ENCODE results near the gene TMPRSS7.

TMPRSS7 gene

DNA sequence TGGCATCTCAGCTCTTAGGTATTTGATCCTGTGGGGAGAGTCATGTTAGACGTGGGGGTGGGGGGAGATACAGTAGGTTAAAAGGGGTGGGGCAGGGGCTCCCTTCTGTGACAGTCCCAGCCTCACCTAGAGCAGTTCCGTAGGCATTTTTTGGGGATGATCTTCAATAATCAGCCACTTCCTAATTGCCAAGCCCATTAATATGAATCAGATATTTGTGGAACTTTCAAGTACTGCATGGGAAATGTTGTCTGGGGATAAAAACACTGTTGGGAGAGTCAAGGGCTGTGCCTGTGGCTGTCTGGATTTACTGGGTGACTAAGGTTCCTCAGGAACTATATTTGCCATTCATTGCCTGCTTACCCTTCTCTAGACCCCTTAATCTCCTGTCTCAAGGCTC lies 61.2 kb downstream of the TMPRSS7 start:
- Histone ChIP-seq H3K4me1 (ENCODE audit: control insufficient read depth, insufficient read depth, low read length) (peaks cover 1% of the 10 kb centered on the region; the same call in 1 of the 2 replicates), H3K9me3 (ENCODE audit: control insufficient read depth, insufficient read depth, low read length) (no peaks in the 10 kb centered on the region), H3K27me3 (ENCODE audit: control insufficient read depth, insufficient read depth, low read length) (no peaks in the 10 kb centered on the region), H3K36me3 (ENCODE audit: control insufficient read depth, insufficient read depth, low read length) (no peaks in the 10 kb centered on the region), H3K4me3 (ENCODE audit: low read length) (no peak overlapping the region), H3K27ac (ENCODE audit: low read length) (no peak overlapping the region)
- no peak for DNase-seq (ENCODE audit: low read depth, low spot score)
- no CpG with 5 or more reads among the region's 2 CpGs for WGBS (ENCODE audit: insufficient coverage, insufficient read length)

DNA sequence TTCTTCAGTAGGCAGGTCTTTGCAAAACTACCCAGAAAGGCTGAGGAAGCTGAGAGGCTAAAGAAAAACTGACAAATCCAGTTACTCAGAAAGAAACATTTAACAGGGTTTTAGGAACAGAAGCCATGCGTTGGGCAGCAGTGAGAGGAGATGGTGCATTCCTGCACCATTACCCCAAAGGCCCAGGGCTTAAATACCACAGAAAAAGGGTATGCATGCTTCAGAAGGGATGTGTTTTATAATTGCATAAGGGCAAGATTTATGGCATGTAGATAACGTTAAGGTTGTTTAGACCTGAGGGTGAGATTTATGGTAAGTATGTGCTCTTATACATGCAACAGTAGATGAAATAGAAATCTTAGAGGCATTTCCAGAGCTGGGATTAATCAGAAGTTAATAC lies 61.6 kb downstream of the TMPRSS7 start:
- Histone ChIP-seq H3K36me3 (ENCODE audit: control insufficient read depth, insufficient read depth, low read length) (no peaks in the 10 kb centered on the region), H3K9me3 (ENCODE audit: control insufficient read depth, insufficient read depth, low read length) (no peaks in the 10 kb centered on the region), H3K4me3 (ENCODE audit: low read length) (no peak overlapping the region), H3K27me3 (ENCODE audit: control insufficient read depth, insufficient read depth, low read length) (no peaks in the 10 kb centered on the region), H3K27ac (ENCODE audit: low read length) (no peak overlapping the region), H3K4me1 (ENCODE audit: control insufficient read depth, insufficient read depth, low read length) (peaks cover 1% of the 10 kb centered on the region; the same call in 1 of the 2 replicates)
- WGBS (ENCODE audit: insufficient coverage, insufficient read length) = 100% methylated on average over 1 of the region's 2 CpGs
- DNase-seq (ENCODE audit: low read depth, low spot score) = no peak

DNA sequence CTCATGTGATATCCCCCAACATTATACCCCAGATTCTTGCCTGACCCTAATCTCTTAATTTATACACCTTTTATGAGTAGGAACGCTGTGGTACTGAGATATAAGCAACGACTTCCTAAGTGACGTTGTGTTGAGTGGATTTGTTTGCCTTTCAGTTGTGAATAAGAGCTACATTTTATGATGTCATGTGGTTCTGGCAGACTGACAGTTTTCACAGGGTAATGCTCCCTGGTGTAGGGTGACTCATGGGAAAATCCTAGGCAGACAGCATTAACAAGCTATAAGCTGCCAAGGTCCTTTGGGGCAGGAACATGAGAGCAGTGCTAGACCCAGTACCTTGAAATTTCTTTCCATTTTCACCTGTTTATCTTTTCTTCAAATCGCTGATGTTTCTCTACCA lies 62.8 kb downstream of the TMPRSS7 start:
- Histone ChIP-seq H3K36me3 (ENCODE audit: control insufficient read depth, insufficient read depth, low read length) (no peaks in the 10 kb centered on the region), H3K4me3 (ENCODE audit: low read length) (no peak overlapping the region), H3K9me3 (ENCODE audit: control insufficient read depth, insufficient read depth, low read length) (no peaks in the 10 kb centered on the region), H3K27ac (ENCODE audit: low read length) (no peak overlapping the region), H3K4me1 (ENCODE audit: control insufficient read depth, insufficient read depth, low read length) (peaks cover under 1% of the 10 kb centered on the region; the same call in 1 of the 2 replicates), H3K27me3 (ENCODE audit: control insufficient read depth, insufficient read depth, low read length) (no peaks in the 10 kb centered on the region)
- no CpG with 5 or more reads among the region's 4 CpGs for WGBS (ENCODE audit: insufficient coverage, insufficient read length)
- no peak for DNase-seq (ENCODE audit: low read depth, low spot score)

DNA sequence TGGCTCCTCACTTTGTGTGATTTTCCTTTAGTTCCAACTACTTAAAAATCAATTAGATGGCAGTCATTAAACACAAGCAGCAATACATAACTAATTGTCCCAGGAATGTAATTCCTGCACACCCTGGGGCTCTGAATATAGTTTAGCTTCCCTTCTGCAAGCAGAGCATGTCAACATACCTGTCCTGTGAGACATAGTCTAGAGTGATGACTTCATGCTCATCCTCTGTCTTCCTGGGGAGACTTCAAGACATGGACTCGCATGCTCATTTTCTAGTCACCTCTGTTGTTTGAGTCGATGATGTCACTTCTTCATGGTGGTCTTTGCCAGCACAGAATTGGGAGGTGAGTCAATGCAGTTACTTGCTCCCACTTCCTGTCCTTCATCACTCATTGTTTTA lies 67.4 kb downstream of the TMPRSS7 start:
- no peak overlapping the region for H3K4me3 ChIP-seq (ENCODE audit: low read length)
- H3K9me3 ChIP-seq (ENCODE audit: control insufficient read depth, insufficient read depth, low read length) = no peaks in the 10 kb centered on the region
- DNase-seq (ENCODE audit: low read depth, low spot score) = no peak
- WGBS (ENCODE audit: insufficient coverage, insufficient read length) = no CpG with 5 or more reads among the region's 2 CpGs
- no peaks in the 10 kb centered on the region for H3K27me3 ChIP-seq (ENCODE audit: control insufficient read depth, insufficient read depth, low read length)
- H3K36me3 ChIP-seq (ENCODE audit: control insufficient read depth, insufficient read depth, low read length) = no peaks in the 10 kb centered on the region
- no peak overlapping the region for H3K27ac ChIP-seq (ENCODE audit: low read length)
- H3K4me1 ChIP-seq (ENCODE audit: control insufficient read depth, insufficient read depth, low read length) = no peaks in the 10 kb centered on the region

DNA sequence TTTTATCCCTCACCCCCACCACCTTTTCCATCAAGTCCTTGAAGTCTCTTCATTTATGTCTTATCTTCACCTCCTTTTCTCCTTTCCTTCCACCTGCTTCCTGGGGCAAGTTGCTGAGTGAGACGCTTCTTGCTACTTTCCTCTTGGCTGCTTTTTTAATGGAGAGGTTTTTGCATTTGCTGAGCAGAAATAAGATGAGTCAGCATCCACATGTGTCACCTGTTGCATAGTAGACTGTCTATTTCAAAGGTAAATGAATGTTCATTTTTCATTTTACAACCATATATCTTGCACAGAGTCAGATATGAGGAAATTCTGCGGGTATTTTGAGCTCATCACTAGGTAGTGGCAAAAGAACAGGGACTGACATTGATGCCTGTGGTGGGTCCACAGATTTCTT lies 70.2 kb downstream of the TMPRSS7 start:
- H3K27ac ChIP-seq (ENCODE audit: low read length) = no peak overlapping the region
- H3K36me3 ChIP-seq (ENCODE audit: control insufficient read depth, insufficient read depth, low read length) = no peaks in the 10 kb centered on the region
- WGBS (ENCODE audit: insufficient coverage, insufficient read length) = no CpG with 5 or more reads among the region's 2 CpGs
- no peaks in the 10 kb centered on the region for H3K9me3 ChIP-seq (ENCODE audit: control insufficient read depth, insufficient read depth, low read length)
- DNase-seq (ENCODE audit: low read depth, low spot score) = no peak
- H3K4me1 ChIP-seq (ENCODE audit: control insufficient read depth, insufficient read depth, low read length) = no peaks in the 10 kb centered on the region; the same call in 1 of the 2 replicates
- H3K4me3 ChIP-seq (ENCODE audit: low read length) = no peak overlapping the region
- no peaks in the 10 kb centered on the region for H3K27me3 ChIP-seq (ENCODE audit: control insufficient read depth, insufficient read depth, low read length)

DNA sequence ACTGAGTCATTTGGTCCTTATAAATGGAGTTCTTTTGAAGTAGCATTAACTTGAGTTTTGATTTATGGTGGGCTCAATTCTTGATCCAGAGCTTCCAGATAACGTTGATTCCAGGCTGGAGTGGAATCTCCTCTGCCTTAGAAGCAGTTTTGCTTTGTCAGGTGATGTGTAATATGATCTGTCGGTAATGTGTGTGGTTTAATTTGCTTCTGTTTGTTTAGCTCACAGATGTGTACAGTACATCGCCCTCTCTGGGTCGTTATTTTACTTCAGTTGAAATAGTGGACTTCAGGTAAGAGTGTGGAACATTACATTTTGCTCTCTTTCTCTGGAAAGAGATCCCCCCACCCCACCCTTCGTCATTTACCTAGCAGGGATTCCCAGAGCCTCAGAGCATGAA lies 74.8 kb downstream of the TMPRSS7 start:
- Histone ChIP-seq H3K36me3 (ENCODE audit: control insufficient read depth, insufficient read depth, low read length) (no peaks in the 10 kb centered on the region), H3K4me3 (ENCODE audit: low read length) (no peak overlapping the region), H3K9me3 (ENCODE audit: control insufficient read depth, insufficient read depth, low read length) (no peaks in the 10 kb centered on the region), H3K4me1 (ENCODE audit: control insufficient read depth, insufficient read depth, low read length) (no peaks in the 10 kb centered on the region; the same call in 1 of the 2 replicates), H3K27me3 (ENCODE audit: control insufficient read depth, insufficient read depth, low read length) (no peaks in the 10 kb centered on the region), H3K27ac (ENCODE audit: low read length) (no peak overlapping the region)
- DNase-seq (ENCODE audit: low read depth, low spot score) = no peak
- no CpG with 5 or more reads among the region's 5 CpGs for WGBS (ENCODE audit: insufficient coverage, insufficient read length)

DNA sequence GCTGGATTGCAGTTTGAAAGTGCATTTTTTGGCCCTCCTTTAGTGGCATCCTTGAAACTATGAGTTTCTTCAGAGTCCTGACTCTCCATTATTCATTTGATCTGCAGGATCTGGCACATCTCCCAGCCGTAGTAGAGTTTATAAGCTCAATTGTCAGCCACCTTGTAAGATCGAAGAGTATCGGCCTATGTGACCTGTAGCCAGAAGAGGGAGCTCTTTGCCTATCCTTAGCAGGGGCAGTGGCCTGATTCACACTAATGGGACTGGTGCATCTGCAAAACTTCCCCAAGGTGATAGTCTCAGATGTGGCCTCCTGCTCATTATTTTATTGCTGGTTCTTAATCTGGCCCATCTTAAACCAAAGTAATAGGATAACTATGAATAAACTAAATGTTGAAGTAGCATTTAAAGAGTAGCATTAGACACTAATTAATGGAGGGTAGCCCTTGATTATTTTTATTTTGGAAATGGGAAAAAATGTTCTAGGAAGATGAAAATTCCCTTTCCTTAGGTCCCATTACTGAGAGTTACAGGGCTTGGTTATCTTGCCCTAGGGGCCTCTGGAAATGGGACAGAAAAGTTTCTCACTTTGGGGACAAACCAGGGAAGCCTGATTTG lies 77.4 kb downstream of the TMPRSS7 start:
- Histone ChIP-seq H3K36me3 (ENCODE audit: control insufficient read depth, insufficient read depth, low read length) (no peaks in the 10 kb centered on the region), H3K4me3 (ENCODE audit: low read length) (no peak overlapping the region), H3K27me3 (ENCODE audit: control insufficient read depth, insufficient read depth, low read length) (no peaks in the 10 kb centered on the region), H3K9me3 (ENCODE audit: control insufficient read depth, insufficient read depth, low read length) (no peaks in the 10 kb centered on the region), H3K27ac (ENCODE audit: low read length) (no peak overlapping the region), H3K4me1 (ENCODE audit: control insufficient read depth, insufficient read depth, low read length) (no peaks in the 10 kb centered on the region; the same call in 1 of the 2 replicates)
- WGBS (ENCODE audit: insufficient coverage, insufficient read length) = no CpG with 5 or more reads among the region's 3 CpGs
- peak; percentile 58 for DNase-seq (ENCODE audit: low read depth, low spot score)

DNA sequence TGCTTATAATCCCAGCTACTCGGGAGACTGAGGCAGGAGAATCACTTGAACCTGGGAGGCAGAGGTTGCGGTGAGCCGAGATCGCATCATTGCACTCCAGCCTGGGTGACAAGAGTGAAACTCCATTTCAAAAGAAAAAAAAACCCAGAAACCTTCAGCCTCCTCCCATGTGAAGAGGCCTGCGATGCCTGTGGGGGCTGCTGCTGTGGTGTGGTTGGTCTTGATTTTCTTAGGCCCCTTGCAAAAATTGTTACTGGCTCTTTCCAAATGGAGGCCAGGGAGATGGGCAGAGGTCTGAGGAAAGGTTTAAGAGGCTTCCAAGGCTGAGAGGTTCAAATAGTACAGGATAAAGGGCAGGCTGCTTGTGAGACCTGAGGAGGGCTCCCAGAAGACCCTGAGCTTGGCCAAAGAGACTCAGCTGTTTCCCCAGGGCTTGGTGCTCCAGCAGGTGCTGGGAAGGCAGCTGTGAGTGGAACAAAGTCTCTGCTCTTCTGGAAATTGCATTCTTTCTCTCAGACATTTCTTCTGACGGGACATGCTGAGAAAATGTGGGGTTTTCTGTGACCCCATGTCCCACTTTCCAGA lies 80.1 kb downstream of the TMPRSS7 start:
- no peaks in the 10 kb centered on the region for H3K9me3 ChIP-seq (ENCODE audit: control insufficient read depth, insufficient read depth, low read length)
- H3K27me3 ChIP-seq (ENCODE audit: control insufficient read depth, insufficient read depth, low read length) = no peaks in the 10 kb centered on the region
- no peaks in the 10 kb centered on the region for H3K4me1 ChIP-seq (ENCODE audit: control insufficient read depth, insufficient read depth, low read length)
- H3K36me3 ChIP-seq (ENCODE audit: control insufficient read depth, insufficient read depth, low read length) = no peaks in the 10 kb centered on the region
- H3K4me3 ChIP-seq (ENCODE audit: low read length) = no peak overlapping the region
- H3K27ac ChIP-seq (ENCODE audit: low read length) = no peak overlapping the region
- DNase-seq (ENCODE audit: low read depth, low spot score) = no peak
- WGBS (ENCODE audit: insufficient coverage, insufficient read length) = no CpG with 5 or more reads among the region's 6 CpGs

DNA sequence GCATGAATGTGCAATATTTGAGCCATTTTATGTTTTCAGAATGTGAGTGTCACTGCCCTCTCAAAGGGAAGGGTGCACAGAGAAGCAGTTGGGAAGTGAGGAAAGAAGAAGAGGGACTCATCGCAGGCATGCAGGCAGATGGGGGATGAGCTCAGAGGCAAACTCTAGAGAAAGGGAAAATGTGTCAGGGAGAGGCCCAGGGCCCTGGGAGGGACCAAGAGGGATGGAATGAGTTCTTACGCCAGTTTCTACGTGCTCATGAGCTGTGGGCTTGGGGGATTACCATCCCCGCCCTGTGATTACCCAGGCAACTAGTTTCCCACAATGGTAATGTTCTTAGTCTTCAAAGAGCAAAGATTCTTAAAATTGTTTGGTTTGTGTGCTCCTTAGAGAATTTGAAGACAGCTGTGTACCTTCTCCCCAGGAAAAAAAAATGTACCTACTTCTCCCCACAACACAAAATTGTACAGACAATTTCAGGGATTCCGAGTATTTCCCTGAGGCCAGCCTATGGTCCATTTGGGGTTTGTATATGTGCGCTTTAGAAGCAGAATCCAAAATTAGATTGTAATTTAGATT lies 80.7 kb downstream of the TMPRSS7 start:
- WGBS (ENCODE audit: insufficient coverage, insufficient read length) = no CpG with 5 or more reads among the region's 6 CpGs

DNA sequence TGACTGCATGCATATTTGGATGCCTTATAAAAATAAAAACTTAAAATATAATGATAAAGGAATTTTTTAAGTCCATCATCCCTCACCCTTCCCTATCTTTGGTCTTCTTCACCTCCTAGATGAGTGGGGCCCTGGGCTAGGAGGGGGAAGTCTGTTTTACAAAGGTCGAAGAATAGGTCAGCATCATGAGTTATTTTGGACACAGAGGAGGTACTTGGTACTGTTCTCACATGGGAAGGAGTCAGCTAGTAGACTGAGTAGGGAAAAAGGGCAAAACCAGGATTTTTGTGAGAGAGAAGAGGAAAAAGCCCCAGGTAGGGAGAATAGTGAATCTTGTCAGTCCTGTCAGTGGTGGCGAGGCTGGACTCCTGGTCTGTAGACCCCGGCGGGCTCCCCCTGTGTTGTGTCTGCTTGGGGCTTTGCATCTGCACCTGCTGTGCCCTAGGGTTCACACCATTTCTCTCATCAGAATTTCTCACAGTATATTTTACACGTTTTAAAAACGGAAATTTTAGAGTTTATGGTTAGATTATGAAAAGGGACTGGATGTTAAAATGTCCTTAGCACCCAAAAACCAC lies 81.4 kb downstream of the TMPRSS7 start:
- no CpG with 5 or more reads among the region's 6 CpGs for WGBS (ENCODE audit: insufficient coverage, insufficient read length)
- no peak overlapping the region for H3K4me3 ChIP-seq (ENCODE audit: low read length)
- H3K9me3 ChIP-seq (ENCODE audit: control insufficient read depth, insufficient read depth, low read length) = no peaks in the 10 kb centered on the region
- DNase-seq (ENCODE audit: low read depth, low spot score) = no peak
- H3K4me1 ChIP-seq (ENCODE audit: control insufficient read depth, insufficient read depth, low read length) = no peaks in the 10 kb centered on the region
- H3K27ac ChIP-seq (ENCODE audit: low read length) = no peak overlapping the region
- no peaks in the 10 kb centered on the region for H3K36me3 ChIP-seq (ENCODE audit: control insufficient read depth, insufficient read depth, low read length)
- no peaks in the 10 kb centered on the region for H3K27me3 ChIP-seq (ENCODE audit: control insufficient read depth, insufficient read depth, low read length)

More for the DNA sequence above, 80.7 kb downstream of the TMPRSS7 start:
- DNase-seq (ENCODE audit: low read depth, low spot score) = no peak
- Histone ChIP-seq H3K36me3 (ENCODE audit: control insufficient read depth, insufficient read depth, low read length) (no peaks in the 10 kb centered on the region), H3K27ac (ENCODE audit: low read length) (no peak overlapping the region), H3K9me3 (ENCODE audit: control insufficient read depth, insufficient read depth, low read length) (no peaks in the 10 kb centered on the region), H3K4me1 (ENCODE audit: control insufficient read depth, insufficient read depth, low read length) (no peaks in the 10 kb centered on the region), H3K27me3 (ENCODE audit: control insufficient read depth, insufficient read depth, low read length) (no peaks in the 10 kb centered on the region), H3K4me3 (ENCODE audit: low read length) (no peak overlapping the region)
